ENCODE measurements around the gene PHYKPL.

The PHYKPL gene

DNA sequence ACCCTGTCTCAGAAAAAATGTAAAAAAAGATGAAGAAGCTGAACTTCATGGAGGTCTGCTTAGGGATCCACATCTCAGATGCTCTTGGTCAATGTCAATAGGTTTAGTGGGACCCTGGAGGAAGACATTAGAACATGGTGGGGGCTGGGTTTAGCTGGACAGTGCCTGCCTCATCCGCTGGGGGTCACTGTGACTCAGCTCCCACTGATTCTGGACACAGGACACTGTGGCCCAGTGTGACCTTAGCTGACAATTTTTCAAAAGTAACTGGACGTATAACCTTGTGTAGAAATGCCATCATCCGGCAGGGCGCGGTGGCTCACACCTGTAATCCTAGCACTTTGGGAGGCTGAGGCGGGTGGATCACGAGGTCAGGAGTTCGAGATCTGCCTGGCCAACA, 35.6 kb downstream of the PHYKPL start:
- no peak for DNase-seq (ENCODE audit: low read depth)
- H3K4me3 ChIP-seq (ENCODE audit: control insufficient read depth, low read depth, low read length): no peak overlapping the region
- TF ChIP-seq, protein P1, sequence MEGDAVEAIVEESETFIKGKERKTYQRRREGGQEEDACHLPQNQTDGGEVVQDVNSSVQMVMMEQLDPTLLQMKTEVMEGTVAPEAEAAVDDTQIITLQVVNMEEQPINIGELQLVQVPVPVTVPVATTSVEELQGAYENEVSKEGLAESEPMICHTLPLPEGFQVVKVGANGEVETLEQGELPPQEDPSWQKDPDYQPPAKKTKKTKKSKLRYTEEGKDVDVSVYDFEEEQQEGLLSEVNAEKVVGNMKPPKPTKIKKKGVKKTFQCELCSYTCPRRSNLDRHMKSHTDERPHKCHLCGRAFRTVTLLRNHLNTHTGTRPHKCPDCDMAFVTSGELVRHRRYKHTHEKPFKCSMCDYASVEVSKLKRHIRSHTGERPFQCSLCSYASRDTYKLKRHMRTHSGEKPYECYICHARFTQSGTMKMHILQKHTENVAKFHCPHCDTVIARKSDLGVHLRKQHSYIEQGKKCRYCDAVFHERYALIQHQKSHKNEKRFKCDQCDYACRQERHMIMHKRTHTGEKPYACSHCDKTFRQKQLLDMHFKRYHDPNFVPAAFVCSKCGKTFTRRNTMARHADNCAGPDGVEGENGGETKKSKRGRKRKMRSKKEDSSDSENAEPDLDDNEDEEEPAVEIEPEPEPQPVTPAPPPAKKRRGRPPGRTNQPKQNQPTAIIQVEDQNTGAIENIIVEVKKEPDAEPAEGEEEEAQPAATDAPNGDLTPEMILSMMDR (conservative IDR thresholded peaks at IDR 0.05; ENCODE audit: control insufficient read depth, insufficient read depth, low read depth, low read length): peak; percentile 39

DNA sequence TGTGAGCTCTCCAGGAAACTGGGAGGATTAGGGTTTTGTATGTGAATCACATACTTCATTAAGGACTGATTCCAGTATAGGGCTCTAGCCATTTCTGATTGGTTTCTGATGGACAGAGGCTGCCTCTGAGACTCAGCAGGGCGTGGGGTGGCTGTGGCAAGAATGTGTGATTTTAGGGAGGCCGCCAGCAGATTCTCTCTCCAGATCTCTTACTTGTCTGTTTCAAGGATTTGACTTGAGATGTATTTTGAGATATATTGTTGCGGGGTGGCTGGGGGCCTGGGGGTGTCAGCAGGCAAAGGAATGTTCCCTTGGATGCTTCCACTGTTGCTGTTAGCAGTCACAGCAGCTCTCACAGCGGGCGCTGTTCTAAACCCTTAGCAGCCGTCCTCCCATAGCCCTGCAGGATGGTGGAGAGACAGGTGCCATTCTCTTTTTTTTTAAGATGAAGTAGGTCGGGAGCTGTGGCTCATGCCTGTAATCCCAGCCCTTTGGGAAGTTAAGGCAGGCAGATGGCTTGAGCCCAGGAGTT, 36.3 kb downstream of the PHYKPL start:
- no peak for DNase-seq (ENCODE audit: low read depth)
- TF ChIP-seq, protein P1 (conservative IDR thresholded peaks at IDR 0.05; ENCODE audit: control insufficient read depth, insufficient read depth, low read depth, low read length): no peak
- no peak overlapping the region for H3K4me3 ChIP-seq (ENCODE audit: control insufficient read depth, low read depth, low read length)

DNA sequence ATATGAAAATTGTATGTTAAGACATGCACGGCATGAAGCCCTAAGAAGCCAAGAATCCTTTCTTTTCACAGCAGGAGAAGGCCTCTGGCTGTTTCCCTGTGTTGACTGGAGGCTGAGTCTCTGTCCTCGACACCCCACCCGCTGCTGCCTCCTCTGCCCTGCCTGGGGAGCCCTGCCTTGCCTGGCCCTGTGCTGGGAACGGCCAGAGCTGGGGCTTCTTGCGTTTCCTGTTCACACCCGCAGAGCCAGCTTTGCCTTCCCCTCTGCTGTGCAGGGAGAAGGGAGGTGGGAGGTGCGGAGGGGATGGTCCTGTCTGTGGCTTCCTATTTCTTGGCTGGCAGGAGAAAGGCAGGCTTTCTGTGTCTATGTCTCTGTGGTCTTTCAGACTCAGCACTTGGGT, 38.6 kb downstream of the PHYKPL start:
- DNase-seq (ENCODE audit: low read depth): no peak

DNA sequence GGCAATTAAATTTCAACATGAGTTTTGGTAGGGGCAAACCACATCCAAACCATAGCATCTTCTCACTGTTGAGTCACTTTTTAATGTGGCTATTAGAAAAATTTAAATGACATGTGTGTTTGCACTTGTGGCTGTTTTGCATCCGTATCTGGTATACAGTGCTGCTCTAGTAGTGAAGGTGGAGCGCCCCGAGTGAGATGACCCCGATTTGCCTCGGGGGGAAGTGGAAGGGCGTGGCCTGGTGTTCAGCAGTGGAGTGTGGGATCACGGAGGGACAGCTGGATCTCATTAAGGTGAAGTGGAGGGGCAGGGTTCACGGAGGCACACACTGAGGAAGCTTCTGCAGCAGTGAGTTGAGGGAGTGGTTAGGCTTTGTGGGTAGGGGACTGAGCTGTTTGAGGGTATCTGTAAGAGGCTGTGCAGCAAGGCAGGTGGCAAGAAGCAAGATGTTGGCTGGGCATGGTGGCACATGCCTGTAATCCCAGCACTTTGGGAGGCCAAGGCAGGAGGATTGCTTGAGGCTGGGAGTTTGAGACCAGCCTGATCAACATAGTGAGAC, 39.3 kb downstream of the PHYKPL start:
- TF ChIP-seq, protein P1 (conservative IDR thresholded peaks at IDR 0.05; ENCODE audit: control insufficient read depth, insufficient read depth, low read depth, low read length): no peak
- no peak for DNase-seq (ENCODE audit: low read depth)
- no peak overlapping the region for H3K4me3 ChIP-seq (ENCODE audit: control insufficient read depth, low read depth, low read length)

More for the DNA sequence above, 38.6 kb downstream of the PHYKPL start:
- TF ChIP-seq, protein P1 (conservative IDR thresholded peaks at IDR 0.05; ENCODE audit: control insufficient read depth, insufficient read depth, low read depth, low read length): no peak
- no peak overlapping the region for H3K4me3 ChIP-seq (ENCODE audit: control insufficient read depth, low read depth, low read length)

DNA sequence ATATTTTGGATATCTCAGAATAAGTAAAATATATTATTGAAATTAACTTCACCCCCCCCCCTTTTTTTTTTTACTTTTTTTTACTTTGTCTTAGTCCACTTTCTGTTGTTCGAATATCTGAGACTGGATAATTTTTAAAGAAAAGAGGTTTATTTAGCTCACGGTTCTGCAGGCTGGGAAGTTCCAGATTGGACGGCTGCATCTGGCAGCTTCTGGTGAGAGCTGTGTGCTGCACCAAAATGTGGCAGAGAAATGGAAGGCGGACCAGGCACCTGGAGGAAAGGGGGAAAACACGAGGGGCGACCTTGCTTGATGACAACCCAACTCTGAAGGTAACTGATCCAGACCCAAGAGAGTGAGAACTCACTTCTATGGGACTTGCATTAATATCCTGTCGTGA, 39.8 kb downstream of the PHYKPL start:
- TF ChIP-seq, protein P1 (conservative IDR thresholded peaks at IDR 0.05; ENCODE audit: control insufficient read depth, insufficient read depth, low read depth, low read length): no peak

DNA sequence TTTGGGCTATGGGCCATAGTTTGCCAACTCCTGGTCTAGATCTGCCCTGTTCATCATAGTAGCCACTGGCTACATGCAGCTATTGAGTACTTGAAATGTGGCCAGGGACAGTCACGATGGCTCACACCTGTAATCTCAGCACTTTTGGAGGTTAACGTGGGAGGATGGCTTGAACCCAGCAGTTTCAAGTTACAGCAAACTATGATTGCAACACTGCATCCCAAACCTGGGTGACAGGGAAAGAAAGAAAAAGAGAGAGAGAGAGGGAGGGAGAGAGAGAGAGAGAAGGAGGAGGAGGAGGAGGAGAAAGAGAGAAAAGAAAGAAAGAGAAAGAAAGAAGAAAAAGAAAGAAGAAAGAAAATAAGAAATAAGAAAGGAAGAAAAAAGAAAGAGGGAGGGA, 40.4 kb downstream of the PHYKPL start:
- TF ChIP-seq, protein P1 (conservative IDR thresholded peaks at IDR 0.05; ENCODE audit: control insufficient read depth, insufficient read depth, low read depth, low read length): no peak
- H3K4me3 ChIP-seq (ENCODE audit: control insufficient read depth, low read depth, low read length): no peak overlapping the region
- peak; percentile 51 for DNase-seq (ENCODE audit: low read depth)

More for the DNA sequence above, 39.8 kb downstream of the PHYKPL start:
- DNase-seq (ENCODE audit: low read depth): no peak
- H3K4me3 ChIP-seq (ENCODE audit: control insufficient read depth, low read depth, low read length): no peak overlapping the region

Data from fibroblast of mammary gland (primary cell).